ENCODE data around the gene PLCH1. TPM values are rescaled to one million over a fixed set of nuclear protein-coding genes. Genes with fewer than 3 reads are reported as not detected.
A peak's percentile ranks its signal among the peaks of the same experiment; 100 is the strongest.

The PLCH1 gene
- total and polyA plus RNA-seq, 9 of the 15 experiments (the other 6 are each of a cell fraction or from before 2014, with no cell fraction given) = 0.17 to 0.62 (median 0.40) TPM

- in situ Hi-C loops (cut with MboI) = no loop called here
These were observed 326.5 kb downstream of the PLCH1 start for GRCh38 chr3:155418407-155418806.

GRCh38 chr3:155417119-155417517 is 327.8 kb downstream of the PLCH1 start:
- BruUV-seq (replicated peaks) = no TSS peak

More at GRCh38 chr3:155418407-155418806, 326.5 kb downstream of the PLCH1 start:
- H2AFZ ChIP-seq (ENCODE audit: low read depth, low read length) = no peak overlapping the region
- H3K79me2 ChIP-seq (ENCODE audit: control insufficient read depth, insufficient read depth, low read length) = no peaks in the 10 kb centered on the region
- H4K20me1 ChIP-seq (replicated peaks; ENCODE audit: control insufficient read depth, insufficient read depth, low read length) = no peaks in the 10 kb centered on the region
- no peak for DNase-seq (ENCODE audit: extremely low read depth in 1 of 4, low spot score in 3 of 4)
- ChIA-PET POLR2A (no interaction called here), CTCF (ENCODE audit: low intra/inter-chr PET ratio) (no interaction called here)
- TF ChIP-seq C11orf30 (IDR thresholded peaks at IDR 0.05; ENCODE audit: low read depth) (no peak), RFX1 (IDR thresholded peaks at IDR 0.05) (peak; percentile 24; the same call in 1 of the 2 replicates), ELF1 (tag; IDR thresholded peaks at IDR 0.05) (no peak)
- intact Hi-C loops (cut with micrococcal nuclease) = no loop called here
- no peaks in the 10 kb centered on the region for H3K36me3 ChIP-seq (ENCODE audit: control insufficient read depth, insufficient read depth, low read length)
- H3K4me3 ChIP-seq = no peak overlapping the region
- H3K4me2 ChIP-seq (ENCODE audit: insufficient read depth, low read length) = no peak overlapping the region
- FAIRE-seq = no peak
- no TSS peak for BruUV-seq (replicated peaks)
- H3K9ac ChIP-seq (ENCODE audit: insufficient read depth in 1 of 2, low read depth in 2 of 2, low read length in 2 of 2) = no peak overlapping the region
- H3K9me1 ChIP-seq (ENCODE audit: control insufficient read depth, insufficient read depth, low read length) = no peaks in the 10 kb centered on the region
- H3K4me1 ChIP-seq (replicated peaks in 1 of 2; ENCODE audit: control insufficient read depth in 2 of 2, insufficient read depth in 2 of 2, low read length in 2 of 2) = no peaks in the 10 kb centered on the region
- no peaks in the 10 kb centered on the region for H3K9me3 ChIP-seq (replicated peaks; ENCODE audit: control insufficient read depth, insufficient read depth, low read depth, low read length)
- 25% methylated on average over 2 of the region's 2 CpGs for WGBS (ENCODE audit: insufficient coverage, low coverage, missing lambda C conversion rate)
- ATAC-seq = no peak
- peaks cover 2 to 5% of the 10 kb centered on the region in 2 experiments; a peak in 3 of 5 replicates for H3K27me3 ChIP-seq (ENCODE audit: control insufficient read depth in 2 of 2, insufficient read depth in 2 of 2, low read length in 2 of 2)
- no peak overlapping the region for H3K27ac ChIP-seq (ENCODE audit: extremely low read depth, low read depth, low read length)

More at GRCh38 chr3:155417119-155417517, 327.8 kb downstream of the PLCH1 start:
- H3K4me3 ChIP-seq = no peak overlapping the region
- no peaks in the 10 kb centered on the region for H3K9me3 ChIP-seq (replicated peaks; ENCODE audit: control insufficient read depth, insufficient read depth, low read depth, low read length)
- ChIA-PET POLR2A (no interaction called here), CTCF (ENCODE audit: low intra/inter-chr PET ratio) (no interaction called here)
- FAIRE-seq = no peak
- no peak for DNase-seq (ENCODE audit: extremely low read depth in 1 of 4, low spot score in 3 of 4)
- no peak overlapping the region for H3K27ac ChIP-seq (ENCODE audit: extremely low read depth, low read depth, low read length)
- in situ Hi-C loops (cut with MboI) (no loop called here), intact Hi-C loops (cut with micrococcal nuclease) (no loop called here)
- peaks cover 2 to 5% of the 10 kb centered on the region in 2 experiments; a peak in 3 of 5 replicates for H3K27me3 ChIP-seq (ENCODE audit: control insufficient read depth in 2 of 2, insufficient read depth in 2 of 2, low read length in 2 of 2)
- H3K9me1 ChIP-seq (ENCODE audit: control insufficient read depth, insufficient read depth, low read length) = no peaks in the 10 kb centered on the region
- H3K36me3 ChIP-seq (ENCODE audit: control insufficient read depth, insufficient read depth, low read length) = no peaks in the 10 kb centered on the region
- no peak overlapping the region for H3K4me2 ChIP-seq (ENCODE audit: insufficient read depth, low read length)
- no peaks in the 10 kb centered on the region for H3K79me2 ChIP-seq (ENCODE audit: control insufficient read depth, insufficient read depth, low read length)
- 10% methylated on average over 3 of the region's 3 CpGs for WGBS (ENCODE audit: insufficient coverage, low coverage, missing lambda C conversion rate)
- H3K4me1 ChIP-seq (replicated peaks in 1 of 2; ENCODE audit: control insufficient read depth in 2 of 2, insufficient read depth in 2 of 2, low read length in 2 of 2) = no peaks in the 10 kb centered on the region
- ATAC-seq = no peak
- H2AFZ ChIP-seq (ENCODE audit: low read depth, low read length) = no peak overlapping the region
- H4K20me1 ChIP-seq (replicated peaks; ENCODE audit: control insufficient read depth, insufficient read depth, low read length) = no peaks in the 10 kb centered on the region
- TF ChIP-seq, protein P1, sequence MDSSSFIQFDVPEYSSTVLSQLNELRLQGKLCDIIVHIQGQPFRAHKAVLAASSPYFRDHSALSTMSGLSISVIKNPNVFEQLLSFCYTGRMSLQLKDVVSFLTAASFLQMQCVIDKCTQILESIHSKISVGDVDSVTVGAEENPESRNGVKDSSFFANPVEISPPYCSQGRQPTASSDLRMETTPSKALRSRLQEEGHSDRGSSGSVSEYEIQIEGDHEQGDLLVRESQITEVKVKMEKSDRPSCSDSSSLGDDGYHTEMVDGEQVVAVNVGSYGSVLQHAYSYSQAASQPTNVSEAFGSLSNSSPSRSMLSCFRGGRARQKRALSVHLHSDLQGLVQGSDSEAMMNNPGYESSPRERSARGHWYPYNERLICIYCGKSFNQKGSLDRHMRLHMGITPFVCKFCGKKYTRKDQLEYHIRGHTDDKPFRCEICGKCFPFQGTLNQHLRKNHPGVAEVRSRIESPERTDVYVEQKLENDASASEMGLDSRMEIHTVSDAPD (CRISPR knock-in tag; IDR thresholded peaks at IDR 0.05) = no peak
- no peak for TF ChIP-seq CBX1 (IDR thresholded peaks at IDR 0.05; ENCODE audit: low read depth)
- no peak overlapping the region for H3K9ac ChIP-seq (ENCODE audit: insufficient read depth in 1 of 2, low read depth in 2 of 2, low read length in 2 of 2)

All from K562 (cell line).